H9 (cell line): Measurements from ENCODE around the gene SLC12A8. TPM values are rescaled to one million over a fixed set of nuclear protein-coding genes. Genes with fewer than 3 reads are reported as not detected.

Source experiments
- DNase-seq: peaks from one replicate; pipeline ENCODE4 v3.0.0-alpha.2; 2017
- H2AFZ ChIP-seq: one replicate; pipeline ENCODE4 v1.6.1; 2013; ENCODE audit warnings: mild to moderate bottlenecking, low read length, control low read depth, moderate library complexity
- H2AK5ac ChIP-seq: 2 replicates; pipeline ENCODE4 v1.6.1; 2013; ENCODE audit warnings: low read length, control low read depth, mixed read lengths; ENCODE audit not compliant: insufficient read length
- H2BK120ac ChIP-seq: one replicate; pipeline ENCODE4 v1.6.1; 2013; ENCODE audit warnings: low read depth, mild to moderate bottlenecking, low read length, control low read depth, inconsistent platforms; ENCODE audit not compliant: poor library complexity, severe bottlenecking
- H2BK12ac ChIP-seq: 2 replicates; pipeline ENCODE4 v1.6.1; 2013; ENCODE audit warnings: low read length, control low read depth, mixed read lengths, low read depth; ENCODE audit not compliant: insufficient read length
- H2BK15ac ChIP-seq: 2 replicates; pipeline ENCODE4 v1.6.1; 2013; ENCODE audit warnings: low read depth, low read length, control low read depth
- H2BK20ac ChIP-seq: one replicate; pipeline ENCODE4 v1.6.1; 2013; ENCODE audit warnings: low read depth, mild to moderate bottlenecking, low read length, control low read depth, inconsistent platforms; ENCODE audit not compliant: poor library complexity, severe bottlenecking
- H2BK5ac ChIP-seq: 2 replicates; pipeline ENCODE4 v1.6.1; 2013; ENCODE audit warnings: low read length, control low read depth, mixed read lengths; ENCODE audit not compliant: insufficient read length
- H3K14ac ChIP-seq: 2 replicates; pipeline ENCODE4 v1.6.1; 2013; ENCODE audit warnings: low read length, control low read depth; ENCODE audit not compliant: insufficient read depth
- H3K18ac ChIP-seq: 2 replicates; pipeline ENCODE4 v1.6.1; 2013; ENCODE audit warnings: low read depth, mild to moderate bottlenecking, mixed read lengths, low read length, control low read depth; ENCODE audit not compliant: insufficient read length
- H3K23ac ChIP-seq: 2 replicates; pipeline ENCODE4 v1.6.1; 2013; ENCODE audit warnings: low read length, control low read depth, mixed read lengths, low read depth; ENCODE audit not compliant: insufficient read length
- H3K23me2 ChIP-seq: 2 replicates; pipeline ENCODE4 v1.6.1; 2013; ENCODE audit warnings: low read depth, mild to moderate bottlenecking, mixed read lengths, low read length, control low read depth; ENCODE audit not compliant: insufficient read length, poor library complexity, severe bottlenecking
- H3K27ac ChIP-seq: 2 replicates; pipeline ENCODE4 v1.5.1; 2013; ENCODE audit warnings: low read length, control low read depth, mixed read lengths, low read depth; ENCODE audit not compliant: insufficient read length
- H3K27me3 ChIP-seq: 2 replicates; pipeline ENCODE4 v1.6.1; 2013; ENCODE audit warnings: low read length, control low read depth, inconsistent platforms; ENCODE audit not compliant: insufficient read depth
- H3K4ac ChIP-seq: 2 replicates; pipeline ENCODE4 v1.6.1; 2013; ENCODE audit warnings: low read depth, mild to moderate bottlenecking, control low read depth, inconsistent platforms, low read length, moderate library complexity
- H3K4me1 ChIP-seq: 2 replicates; pipeline ENCODE4 v1.6.1; 2013; ENCODE audit warnings: low read length, control low read depth, inconsistent platforms; ENCODE audit not compliant: insufficient read depth
- H3K4me2 ChIP-seq: 2 replicates; pipeline ENCODE4 v1.6.1; 2013; ENCODE audit warnings: low read length, control low read depth, mixed read lengths; ENCODE audit not compliant: insufficient read length, insufficient read depth
- H3K56ac ChIP-seq: 2 replicates; pipeline ENCODE4 v1.6.1; 2013; ENCODE audit warnings: low read depth, mild to moderate bottlenecking, mixed read lengths, low read length, control low read depth; ENCODE audit not compliant: insufficient read length
- H3K79me1 ChIP-seq: 2 replicates; pipeline ENCODE4 v1.6.1; 2013; ENCODE audit warnings: low read depth, mild to moderate bottlenecking, moderate library complexity, low read length, control low read depth, inconsistent platforms; ENCODE audit not compliant: insufficient read depth, poor library complexity, severe bottlenecking
- H3K79me2 ChIP-seq: 2 replicates; pipeline ENCODE4 v1.6.1; 2013; ENCODE audit warnings: low read length, control low read depth, inconsistent platforms; ENCODE audit not compliant: insufficient read depth
- H3K9ac ChIP-seq: 2 replicates; pipeline ENCODE4 v1.6.1; 2013; ENCODE audit warnings: low read length, control low read depth, mixed read lengths; ENCODE audit not compliant: insufficient read length; ENCODE audit errors: extremely low read depth
- H3K9me3 ChIP-seq: one replicate; pipeline ENCODE4 v1.6.1; 2013; ENCODE audit warnings: low read depth, low read length, inconsistent platforms; ENCODE audit not compliant: control insufficient read depth
- H3T11ph ChIP-seq: one replicate; pipeline ENCODE4 v1.6.1; 2013; ENCODE audit warnings: mild to moderate bottlenecking, low read length, control low read depth, inconsistent platforms
- H4K20me1 ChIP-seq: one replicate; pipeline ENCODE4 v1.6.1; 2013; ENCODE audit not compliant: control insufficient read depth, insufficient read length, insufficient read depth
- H4K5ac ChIP-seq: 2 replicates; pipeline ENCODE4 v1.6.1; 2013; ENCODE audit warnings: low read depth, mild to moderate bottlenecking, mixed read lengths, low read length, control low read depth; ENCODE audit not compliant: insufficient read length
- H4K8ac ChIP-seq: replicated peaks from 2 replicates; pipeline ENCODE4 v1.6.1; 2013; ENCODE audit warnings: low read length, control low read depth, mixed read lengths, low read depth; ENCODE audit not compliant: insufficient read length
- H4K91ac ChIP-seq: 2 replicates; pipeline ENCODE4 v1.6.1; 2013; ENCODE audit warnings: low read depth, mild to moderate bottlenecking, moderate library complexity, mixed read lengths, low read length, control low read depth; ENCODE audit not compliant: insufficient read length
- H3K27ac Mint-ChIP-seq, 3 experiments: 2 replicates in 2 of 3; 3 replicates in 1 of 3; pipeline ENCODE4 v1.8.0; 2020 to 2021; ENCODE audit warnings: mixed read lengths in 3 of 3, mild to moderate bottlenecking in 1 of 3, moderate library complexity in 1 of 3
- H3K27me3 Mint-ChIP-seq: 2 replicates; pipeline ENCODE4 v1.8.0; 2021; ENCODE audit warnings: low read depth, mild to moderate bottlenecking, moderate library complexity, mixed read lengths
- H3K36me3 Mint-ChIP-seq, 3 experiments: 2 replicates in 2 of 3; 3 replicates in 1 of 3; pipeline ENCODE4 v1.8.0; 2020 to 2021; ENCODE audit warnings: low read depth in 3 of 3, mixed read lengths in 3 of 3; ENCODE audit not compliant: insufficient read depth in 1 of 3
- H3K4me1 Mint-ChIP-seq, 2 experiments: 2 replicates each; pipeline ENCODE4 v1.8.0; 2020; ENCODE audit warnings: mixed read lengths in 2 of 2
- H3K4me3 Mint-ChIP-seq, 2 experiments: 2 replicates in 1 of 2; 3 replicates in 1 of 2; pipeline ENCODE4 v1.8.0; 2020 to 2021; ENCODE audit warnings: mild to moderate bottlenecking in 2 of 2, mixed read lengths in 2 of 2, moderate library complexity in 1 of 2
- H3K9me3 Mint-ChIP-seq, 2 experiments: 2 replicates in 1 of 2; 3 replicates in 1 of 2; pipeline ENCODE4 v1.8.0; 2020; ENCODE audit warnings: mild to moderate bottlenecking in 2 of 2, mixed read lengths in 2 of 2, moderate library complexity in 1 of 2
- WGBS: extraction: QIAGEN DNeasy Blood & Tissue Kit; methylation state at CpG from one replicate; pipeline ENCODE4 v1.1.7; 2013; ENCODE audit warnings: missing lambda C conversion rate, low lambda C conversion rate, mixed read lengths; ENCODE audit not compliant: insufficient read length; ENCODE audit errors: extremely low coverage; 5-methylcytosine and 5-hydroxymethylcytosine counted together
- total RNA-seq: library from RNA; stranded (reverse); gene quantifications from 2 replicates; pipeline ENCODE4 v1.2.1, GENCODE V29; 2021
- TF ChIP-seq, protein P1 (sequence below): fragments of 200-600 bp; sonication (generic); conservative IDR thresholded peaks from 3 replicates; pipeline ENCODE4 v1.8.0; 2021; ENCODE audit warnings: antibody characterized with exemption, mild to moderate bottlenecking

Gene SLC12A8
- total RNA-seq, 1 experiment from 2014 or later, result 8.2 TPM

DNA sequence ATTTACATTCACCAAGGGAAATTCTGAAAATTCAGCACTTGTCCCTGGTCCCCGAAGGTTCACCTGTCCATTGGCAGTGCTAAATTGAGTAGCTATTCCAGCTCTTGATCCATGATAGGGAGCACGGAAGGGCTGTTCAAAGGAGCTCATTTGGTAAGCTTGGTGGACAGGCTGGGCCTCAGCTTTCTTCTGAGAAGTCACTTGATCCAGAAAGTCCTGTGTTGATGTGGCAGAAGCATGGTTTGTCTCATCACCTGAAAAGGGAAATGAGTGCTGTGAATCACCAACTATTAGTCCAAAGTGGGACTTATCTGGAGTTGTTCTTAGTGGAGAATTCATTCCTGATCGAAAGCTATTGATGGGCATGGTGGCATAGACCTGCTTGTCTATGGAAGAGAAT lies 19.9 kb upstream of the SLC12A8 start:
- H3K27ac ChIP-seq, result no peak overlapping the region

More for the DNA sequence above, 19.9 kb upstream of the SLC12A8 start:
- Histone ChIP-seq H2AFZ (no peak overlapping the region), H3K14ac (no peak overlapping the region), H3K9ac (no peak overlapping the region), H3K4me2 (no peak overlapping the region), H3K18ac (no peak overlapping the region), H3K56ac (no peak overlapping the region), H3K9me3 (no peaks in the 10 kb centered on the region), H3T11ph (no peak overlapping the region), H2AK5ac (no peak overlapping the region), H4K20me1 (no peaks in the 10 kb centered on the region), H3K23ac (no peak overlapping the region), H3K79me2 (no peaks in the 10 kb centered on the region), H3K23me2 (no peaks in the 10 kb centered on the region), H4K91ac (no peak overlapping the region), H3K79me1 (no peaks in the 10 kb centered on the region), H4K5ac (no peak overlapping the region), H2BK5ac (no peak overlapping the region), H4K8ac (no peak overlapping the region), H3K4me1 (peaks cover 4% of the 10 kb centered on the region; the same call in 1 of the 2 replicates), H2BK15ac (no peak overlapping the region), H3K4ac (no peak overlapping the region), H2BK20ac (no peak overlapping the region), H2BK12ac (no peak overlapping the region), H3K27me3 (no peaks in the 10 kb centered on the region), H2BK120ac (no peak overlapping the region)
- TF ChIP-seq, protein P1, sequence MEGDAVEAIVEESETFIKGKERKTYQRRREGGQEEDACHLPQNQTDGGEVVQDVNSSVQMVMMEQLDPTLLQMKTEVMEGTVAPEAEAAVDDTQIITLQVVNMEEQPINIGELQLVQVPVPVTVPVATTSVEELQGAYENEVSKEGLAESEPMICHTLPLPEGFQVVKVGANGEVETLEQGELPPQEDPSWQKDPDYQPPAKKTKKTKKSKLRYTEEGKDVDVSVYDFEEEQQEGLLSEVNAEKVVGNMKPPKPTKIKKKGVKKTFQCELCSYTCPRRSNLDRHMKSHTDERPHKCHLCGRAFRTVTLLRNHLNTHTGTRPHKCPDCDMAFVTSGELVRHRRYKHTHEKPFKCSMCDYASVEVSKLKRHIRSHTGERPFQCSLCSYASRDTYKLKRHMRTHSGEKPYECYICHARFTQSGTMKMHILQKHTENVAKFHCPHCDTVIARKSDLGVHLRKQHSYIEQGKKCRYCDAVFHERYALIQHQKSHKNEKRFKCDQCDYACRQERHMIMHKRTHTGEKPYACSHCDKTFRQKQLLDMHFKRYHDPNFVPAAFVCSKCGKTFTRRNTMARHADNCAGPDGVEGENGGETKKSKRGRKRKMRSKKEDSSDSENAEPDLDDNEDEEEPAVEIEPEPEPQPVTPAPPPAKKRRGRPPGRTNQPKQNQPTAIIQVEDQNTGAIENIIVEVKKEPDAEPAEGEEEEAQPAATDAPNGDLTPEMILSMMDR, result no peak
- WGBS, result no CpG with 5 or more reads among the region's 3 CpGs
- Mint-ChIP-seq H3K4me3 (no peak overlapping the region), H3K27ac (no peak overlapping the region), H3K4me1 (peaks cover 6 to 11% of the 10 kb centered on the region in 2 experiments), H3K27me3 (no peaks in the 10 kb centered on the region), H3K36me3 (peaks cover 4 to 17% (median 15%) of the 10 kb centered on the region in 3 experiments; a peak in 5 of 7 replicates), H3K9me3 (no peaks in the 10 kb centered on the region)
- DNase-seq, result no peak
